ENCODE data around the gene BIN1. TPM values are rescaled to one million over a fixed set of nuclear protein-coding genes. Genes with fewer than 3 reads are reported as not detected.

BIN1 gene
- total RNA-seq, 1 donor from 2014 or later, result 11.8 TPM

DNA sequence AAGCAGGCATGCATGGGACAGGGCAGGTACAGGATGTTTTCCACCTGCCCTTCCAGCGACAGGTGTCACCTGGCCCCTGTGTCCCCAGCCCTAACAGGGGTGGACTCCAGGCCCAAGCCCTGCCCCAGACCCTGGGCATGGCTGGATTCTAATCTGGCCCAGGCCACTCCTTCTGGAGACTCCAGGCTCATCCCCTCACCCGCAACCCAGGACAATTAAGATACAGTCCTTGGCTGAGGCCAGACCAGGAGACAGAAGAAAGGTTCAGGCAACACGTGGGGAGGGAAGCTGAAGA lies 9.5 kb downstream of the BIN1 start:
- TF ChIP-seq, protein P1, sequence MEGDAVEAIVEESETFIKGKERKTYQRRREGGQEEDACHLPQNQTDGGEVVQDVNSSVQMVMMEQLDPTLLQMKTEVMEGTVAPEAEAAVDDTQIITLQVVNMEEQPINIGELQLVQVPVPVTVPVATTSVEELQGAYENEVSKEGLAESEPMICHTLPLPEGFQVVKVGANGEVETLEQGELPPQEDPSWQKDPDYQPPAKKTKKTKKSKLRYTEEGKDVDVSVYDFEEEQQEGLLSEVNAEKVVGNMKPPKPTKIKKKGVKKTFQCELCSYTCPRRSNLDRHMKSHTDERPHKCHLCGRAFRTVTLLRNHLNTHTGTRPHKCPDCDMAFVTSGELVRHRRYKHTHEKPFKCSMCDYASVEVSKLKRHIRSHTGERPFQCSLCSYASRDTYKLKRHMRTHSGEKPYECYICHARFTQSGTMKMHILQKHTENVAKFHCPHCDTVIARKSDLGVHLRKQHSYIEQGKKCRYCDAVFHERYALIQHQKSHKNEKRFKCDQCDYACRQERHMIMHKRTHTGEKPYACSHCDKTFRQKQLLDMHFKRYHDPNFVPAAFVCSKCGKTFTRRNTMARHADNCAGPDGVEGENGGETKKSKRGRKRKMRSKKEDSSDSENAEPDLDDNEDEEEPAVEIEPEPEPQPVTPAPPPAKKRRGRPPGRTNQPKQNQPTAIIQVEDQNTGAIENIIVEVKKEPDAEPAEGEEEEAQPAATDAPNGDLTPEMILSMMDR (IDR thresholded peaks at IDR 0.05; ENCODE audit: insufficient read depth, low read length, severe bottlenecking), result no peak
- FAIRE-seq (no peak), DNase-seq (ENCODE audit: low read depth) (no peak)
- Histone ChIP-seq H3K27me3 (ENCODE audit: control insufficient read depth, insufficient read depth, low read length) (peaks cover 1% of the 10 kb centered on the region), H3K4me3 (ENCODE audit: low read depth, low read length) (no peak overlapping the region), H3K36me3 (ENCODE audit: control insufficient read depth, insufficient read depth, low read length) (no peaks in the 10 kb centered on the region)

DNA sequence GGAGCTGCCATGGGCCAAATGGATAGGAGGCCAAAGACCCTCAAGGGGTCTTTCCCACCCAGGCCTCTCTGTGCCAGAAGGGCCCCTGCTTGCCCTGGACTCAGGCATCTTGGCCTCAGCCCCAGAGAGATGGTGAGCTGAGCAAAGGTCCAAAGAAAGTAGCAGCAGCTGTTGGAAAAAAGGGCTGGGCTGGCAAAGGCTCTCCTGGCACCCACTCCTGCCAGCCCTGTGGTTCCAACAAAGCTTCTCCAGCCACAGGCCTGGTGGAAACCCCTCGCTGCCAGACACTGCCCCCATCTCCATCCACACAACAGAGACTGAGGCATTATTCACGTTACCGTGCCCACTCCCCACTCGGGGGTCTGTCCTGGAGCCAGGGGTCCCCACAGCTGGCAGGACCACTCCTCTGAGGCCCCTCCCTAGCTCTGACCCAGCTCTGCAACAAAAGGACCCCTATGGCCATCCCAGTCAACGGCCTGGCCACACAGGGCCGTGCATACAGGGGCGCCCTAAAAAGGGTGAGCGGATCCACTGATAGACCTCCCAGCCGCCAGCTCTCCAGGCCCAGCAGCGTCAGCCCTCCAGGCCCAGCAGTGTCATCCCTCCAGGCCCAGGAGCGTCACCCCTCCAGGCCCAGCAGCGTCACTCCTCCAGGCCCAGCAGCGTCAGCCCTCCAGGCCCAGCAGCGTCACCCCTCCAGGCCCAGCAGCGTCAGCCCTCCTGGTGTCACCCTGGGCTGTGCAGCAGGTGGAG lies 10.1 kb downstream of the BIN1 start:
- TF ChIP-seq, protein P1 (IDR thresholded peaks at IDR 0.05; ENCODE audit: insufficient read depth, low read length, severe bottlenecking), result no peak
- Histone ChIP-seq H3K36me3 (ENCODE audit: control insufficient read depth, insufficient read depth, low read length) (no peaks in the 10 kb centered on the region), H3K27me3 (ENCODE audit: control insufficient read depth, insufficient read depth, low read length) (peaks cover 1% of the 10 kb centered on the region), H3K4me3 (ENCODE audit: low read depth, low read length) (no peak overlapping the region)
- FAIRE-seq (no peak), DNase-seq (ENCODE audit: low read depth) (no peak)

DNA sequence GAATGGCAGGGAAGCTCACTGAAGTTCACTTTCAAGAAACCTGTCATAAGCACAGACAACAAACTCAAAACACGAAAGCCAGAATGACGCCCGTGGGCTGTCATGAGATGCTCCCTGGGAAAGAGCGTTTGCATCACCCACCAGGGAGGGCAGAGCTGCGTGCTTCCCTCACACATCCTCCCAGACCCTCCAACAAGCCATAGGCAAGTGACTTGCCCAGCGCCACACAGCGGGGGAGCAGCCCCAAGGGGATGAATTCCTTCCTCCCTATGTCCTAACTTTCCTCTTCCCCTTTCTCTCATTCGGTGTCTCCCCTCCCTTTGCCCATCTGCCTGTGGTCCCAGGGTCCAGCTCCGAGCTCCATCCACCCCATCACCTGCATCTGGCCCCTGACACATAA lies 10.7 kb downstream of the BIN1 start:
- Histone ChIP-seq H3K27me3 (ENCODE audit: control insufficient read depth, insufficient read depth, low read length) (peaks cover 1% of the 10 kb centered on the region), H3K4me3 (ENCODE audit: low read depth, low read length) (no peak overlapping the region), H3K36me3 (ENCODE audit: control insufficient read depth, insufficient read depth, low read length) (no peaks in the 10 kb centered on the region)
- TF ChIP-seq, protein P1 (IDR thresholded peaks at IDR 0.05; ENCODE audit: insufficient read depth, low read length, severe bottlenecking), result no peak
- no peak for DNase-seq (ENCODE audit: low read depth)
- no peak for FAIRE-seq

DNA sequence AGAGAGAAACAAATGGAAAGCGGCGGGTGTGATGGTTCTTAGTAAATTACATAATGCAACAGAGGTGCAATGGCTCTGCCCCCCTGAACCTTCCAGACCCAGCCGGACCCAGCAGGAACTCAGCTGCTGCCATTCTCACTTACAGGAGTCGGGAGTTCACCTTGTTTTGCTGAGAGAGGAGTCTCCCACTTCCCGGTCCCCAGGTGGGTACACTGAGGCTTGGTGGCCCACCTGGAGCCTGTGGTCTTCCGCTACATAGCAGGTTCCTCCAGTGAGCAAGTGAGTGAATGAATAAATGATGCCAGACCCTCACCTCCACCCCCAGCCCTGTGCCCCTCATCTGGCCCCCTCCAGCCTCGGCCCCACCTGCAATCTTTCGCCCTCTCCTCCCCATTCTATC lies 11.2 kb downstream of the BIN1 start:
- TF ChIP-seq, protein P1 (IDR thresholded peaks at IDR 0.05; ENCODE audit: insufficient read depth, low read length, severe bottlenecking), result no peak
- DNase-seq (ENCODE audit: low read depth) (no peak), FAIRE-seq (no peak)
- H3K27me3 ChIP-seq (ENCODE audit: control insufficient read depth, insufficient read depth, low read length), result peaks cover 1% of the 10 kb centered on the region
- H3K4me3 ChIP-seq (ENCODE audit: low read depth, low read length), result no peak overlapping the region
- no peaks in the 10 kb centered on the region for H3K36me3 ChIP-seq (ENCODE audit: control insufficient read depth, insufficient read depth, low read length)

DNA sequence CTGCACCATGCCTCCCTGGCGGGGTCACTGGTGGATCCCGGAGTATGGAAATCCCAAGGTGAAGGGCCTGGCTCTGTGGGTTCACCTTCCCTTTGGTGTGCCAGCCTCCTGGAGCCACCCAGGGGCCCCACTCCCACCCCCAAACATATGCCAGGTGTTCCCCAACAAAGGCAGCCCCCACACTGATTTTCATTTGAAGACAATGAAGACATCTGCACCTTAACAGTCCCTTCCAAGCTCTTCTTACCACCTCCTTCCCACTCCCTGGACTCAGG lies 11.7 kb downstream of the BIN1 start:
- Histone ChIP-seq H3K27me3 (ENCODE audit: control insufficient read depth, insufficient read depth, low read length) (peaks cover 1% of the 10 kb centered on the region), H3K4me3 (ENCODE audit: low read depth, low read length) (no peak overlapping the region), H3K36me3 (ENCODE audit: control insufficient read depth, insufficient read depth, low read length) (no peaks in the 10 kb centered on the region)
- DNase-seq (ENCODE audit: low read depth), result no peak
- TF ChIP-seq, protein P1 (IDR thresholded peaks at IDR 0.05; ENCODE audit: insufficient read depth, low read length, severe bottlenecking), result no peak
- no peak for FAIRE-seq

Data from bronchial epithelial cell (primary cell).